Endothelial cell of umbilical vein (primary cell): Measurements from ENCODE around the gene SYNPR. TPM values are rescaled to one million over a fixed set of nuclear protein-coding genes. Genes with fewer than 3 reads are reported as not detected.
A peak's percentile ranks its signal among the peaks of the same experiment; 100 is the strongest.

Experiments used
- BruUV-seq: library from RNA; stranded (reverse); fragments of 400-500 nt; replicated peaks from 2 replicates; lab custom pipeline; 2021; lab: Mats Ljungman, UMichigan
- CTCF ChIA-PET: fragments of 300-600, 350-600 bp; sonication (Branson Sonifier 250); formaldehyde crosslinking; loops from one replicate; lab custom pipeline; 2021; ENCODE audit warnings: antibody characterized with exemption, inconsistent platforms; lab: Charles Lee
- POLR2A ChIA-PET: fragments of 300-600, 350-600 bp; sonication (Branson Sonifier 250); formaldehyde crosslinking; loops from one replicate; lab custom pipeline; 2021; ENCODE audit warnings: antibody characterized with exemption, inconsistent platforms; lab: Charles Lee
- DNase-seq: peaks from one replicate; pipeline ENCODE4 v3.0.0-alpha.2; 2011; ENCODE audit warnings: low read depth, low spot score
- FAIRE-seq: peaks from 2 replicates; lab custom pipeline; 2011; peaks lifted over from hg19 to GRCh38; lab: Jason Lieb, UNC
- H2AFZ ChIP-seq: 2 replicates; pipeline ENCODE4 v1.6.0; 2012; ENCODE audit warnings: low read depth, low read length, control low read depth, inconsistent platforms
- H3K27ac ChIP-seq: 2 replicates; pipeline ENCODE4 v1.5.1; 2011; ENCODE audit warnings: low read depth, mild to moderate bottlenecking, control low read depth, low read length, moderate library complexity; ENCODE audit not compliant: insufficient read depth
- H3K27me3 ChIP-seq, 2 experiments: 2 replicates each; pipeline versions ENCODE4 v1.6.0 to v1.6.1; 2011; ENCODE audit warnings: low read length in 2 of 2, mixed read lengths in 1 of 2; ENCODE audit not compliant: control insufficient read depth in 2 of 2, insufficient read depth in 2 of 2
- H3K36me3 ChIP-seq, 2 experiments: 2 replicates in 1 of 2; 3 replicates in 1 of 2; pipeline ENCODE4 v1.5.1; 2011; ENCODE audit warnings: low read length in 2 of 2, mild to moderate bottlenecking in 1 of 2, moderate library complexity in 1 of 2; ENCODE audit not compliant: control insufficient read depth in 2 of 2, insufficient read depth in 2 of 2; ENCODE audit errors: extremely low read depth in 1 of 2
- H3K4me1 ChIP-seq: 3 replicates; pipeline ENCODE4 v1.5.1; 2011; ENCODE audit warnings: mild to moderate bottlenecking, low read length; ENCODE audit not compliant: control insufficient read depth, insufficient read depth; ENCODE audit errors: extremely low read depth
- H3K4me2 ChIP-seq: 2 replicates; pipeline ENCODE4 v1.6.1; 2011; ENCODE audit warnings: low read length, control low read depth, mixed read lengths; ENCODE audit not compliant: insufficient read depth
- H3K4me3 ChIP-seq, 3 experiments: fragments of 200-600 bp in 1 of 3; sonication (generic), shearing (Covaris generic) in 1 of 3; replicated peaks in 1 of 3; 2 replicates each; pipeline ENCODE4 v1.5.1; 2011 to 2016; ENCODE audit warnings: control low read depth in 3 of 3, low read length in 3 of 3, mild to moderate bottlenecking in 2 of 3, inconsistent platforms in 1 of 3, low read depth in 1 of 3, moderate library complexity in 1 of 3; ENCODE audit not compliant: insufficient read depth in 1 of 3
- H3K79me2 ChIP-seq: 2 replicates; pipeline ENCODE4 v1.6.0; 2012; ENCODE audit warnings: low read length, inconsistent platforms; ENCODE audit not compliant: control insufficient read depth, insufficient read depth
- H3K9ac ChIP-seq: replicated peaks from 2 replicates; pipeline ENCODE3; 2011; ENCODE audit warnings: low read length, control low read depth; ENCODE audit not compliant: insufficient read depth; ENCODE audit errors: extremely low read depth
- H3K9me1 ChIP-seq: replicated peaks from 3 replicates; pipeline ENCODE4 v1.6.0; 2011; ENCODE audit warnings: mild to moderate bottlenecking, low read length; ENCODE audit not compliant: control insufficient read depth, insufficient read depth; ENCODE audit errors: extremely low read depth
- H3K9me3 ChIP-seq: replicated peaks from 2 replicates; pipeline ENCODE4 v1.5.1; 2012; ENCODE audit warnings: low read length, inconsistent platforms; ENCODE audit not compliant: control insufficient read depth, insufficient read depth
- H4K20me1 ChIP-seq: replicated peaks from 2 replicates; pipeline ENCODE3; 2011; ENCODE audit warnings: mild to moderate bottlenecking, low read length; ENCODE audit not compliant: control insufficient read depth, insufficient read depth; ENCODE audit errors: extremely low read depth
- EZH2 ChIP-seq: IDR thresholded peaks from 2 replicates; pipeline ENCODE4 v1.6.1; 2012; ENCODE audit warnings: borderline replicate concordance, low read depth, mild to moderate bottlenecking, moderate library complexity, low read length, inconsistent platforms; ENCODE audit not compliant: severe bottlenecking
- FOS ChIP-seq: IDR thresholded peaks from 2 replicates; pipeline ENCODE4 v1.6.1; 2011; ENCODE audit warnings: mild to moderate bottlenecking, low read length, moderate library complexity, borderline replicate concordance; ENCODE audit not compliant: insufficient read depth
- GATA2 ChIP-seq: IDR thresholded peaks from 2 replicates; pipeline ENCODE4 v1.7.0; 2011; ENCODE audit warnings: low read depth, mild to moderate bottlenecking, moderate library complexity, mixed read lengths, low read length; ENCODE audit not compliant: insufficient read length, insufficient read depth
- JUN ChIP-seq: IDR thresholded peaks from 2 replicates; pipeline ENCODE4 v1.6.1; 2011; ENCODE audit warnings: borderline replicate concordance, low read depth; ENCODE audit not compliant: insufficient read length, insufficient read depth
- MYC ChIP-seq: IDR thresholded peaks from one replicate; pipeline ENCODE4 v1.6.1; 2011; ENCODE audit warnings: mild to moderate bottlenecking, low read depth, low read length
- POLR2A ChIP-seq: IDR thresholded peaks from 2 replicates; pipeline ENCODE4 v1.6.1; 2012; ENCODE audit warnings: low read depth, mild to moderate bottlenecking, control low read depth, low read length
- POLR2AphosphoS5 ChIP-seq: IDR thresholded peaks from 2 replicates; pipeline ENCODE4 v1.6.1; 2012; ENCODE audit warnings: low read depth, mild to moderate bottlenecking, control low read depth, low read length, moderate library complexity; ENCODE audit not compliant: insufficient read depth
- dilution Hi-C: fragments of 300-500 bp; cut with MboI; formaldehyde crosslinking; loops from one replicate; pipeline ENCODE4 v1.15.0; 2019; ENCODE audit warnings: low sequenced_read_pairs; ENCODE audit not compliant: extremely low pct_ligation_motif_present
- intact Hi-C: fragments of 100-400 bp; cut with micrococcal nuclease; formaldehyde crosslinking; loops from one replicate; pipeline ENCODE4 v1.10.0; 2022
- polyA plus RNA-seq, 4 experiments: library from polyadenylated mRNA; depleted of rRNA in 3 of 4; stranded (reverse) in 3 of 4; unstranded in 1 of 4; fragments of >200 nt; gene quantifications; 2 replicates each; pipeline versions ENCODE4 v1.2.1 to v1.2.3, GENCODE V29; 2011 to 2012; ENCODE audit warnings: missing spikeins in 1 of 4
- total RNA-seq: library from RNA; stranded (reverse); gene quantifications from 2 replicates; pipeline ENCODE4 v1.2.3, GENCODE V29; 2021
- TF ChIP-seq, protein P1 (sequence below): IDR thresholded peaks from 2 replicates; pipeline ENCODE4 v1.6.1; 2011; ENCODE audit not compliant: insufficient read depth, insufficient read length
- TF ChIP-seq, protein P2 (sequence below), 2 donors: IDR thresholded peaks; 1 replicate in 1 of 2; 2 replicates in 1 of 2; pipeline ENCODE4 v1.5.1; 2011; ENCODE audit warnings: low read length in 2 of 2, mild to moderate bottlenecking in 2 of 2, moderate library complexity in 2 of 2, control low read depth in 1 of 2, inconsistent platforms in 1 of 2, low read depth in 1 of 2; ENCODE audit not compliant: insufficient read depth in 1 of 2; ENCODE audit errors: extremely low read depth in 1 of 2

SYNPR gene
- total and polyA plus RNA-seq, 2 donors (not counting 3 experiments of a cell fraction or from before 2014, with no cell fraction given), result not detected

- POLR2A ChIA-PET, result no interaction called here
- no peak overlapping the region for H3K4me2 ChIP-seq
These were observed 122.2 kb downstream of the SYNPR start for GRCh38 chr3:63400246-63400860.

DNA sequence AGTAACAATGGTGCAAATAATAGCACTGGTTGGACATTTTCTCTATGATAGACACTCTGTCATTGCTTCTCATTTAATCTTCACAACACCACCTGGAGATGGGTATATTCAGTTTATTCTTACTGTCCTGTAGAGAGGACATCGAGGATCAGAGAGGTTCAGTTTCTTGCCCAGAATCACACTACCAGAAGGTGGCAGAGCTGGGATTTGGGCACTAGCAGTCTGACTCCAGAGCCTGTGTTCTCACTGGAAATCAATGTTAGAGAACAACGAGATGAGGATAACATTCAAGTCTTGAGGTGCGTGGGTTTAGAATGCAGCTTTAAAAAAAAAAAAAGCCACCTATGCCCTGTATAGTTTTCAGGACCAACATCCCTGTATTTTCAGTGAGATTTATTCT, 127.8 kb downstream of the SYNPR start:
- TF ChIP-seq, protein P1, sequence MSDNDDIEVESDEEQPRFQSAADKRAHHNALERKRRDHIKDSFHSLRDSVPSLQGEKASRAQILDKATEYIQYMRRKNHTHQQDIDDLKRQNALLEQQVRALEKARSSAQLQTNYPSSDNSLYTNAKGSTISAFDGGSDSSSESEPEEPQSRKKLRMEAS, result no peak
- TF ChIP-seq EZH2 (no peak), POLR2A (no peak), MYC (no peak), GATA2 (no peak), POLR2AphosphoS5 (no peak), FOS (no peak), JUN (no peak)
- TF ChIP-seq, protein P2, sequence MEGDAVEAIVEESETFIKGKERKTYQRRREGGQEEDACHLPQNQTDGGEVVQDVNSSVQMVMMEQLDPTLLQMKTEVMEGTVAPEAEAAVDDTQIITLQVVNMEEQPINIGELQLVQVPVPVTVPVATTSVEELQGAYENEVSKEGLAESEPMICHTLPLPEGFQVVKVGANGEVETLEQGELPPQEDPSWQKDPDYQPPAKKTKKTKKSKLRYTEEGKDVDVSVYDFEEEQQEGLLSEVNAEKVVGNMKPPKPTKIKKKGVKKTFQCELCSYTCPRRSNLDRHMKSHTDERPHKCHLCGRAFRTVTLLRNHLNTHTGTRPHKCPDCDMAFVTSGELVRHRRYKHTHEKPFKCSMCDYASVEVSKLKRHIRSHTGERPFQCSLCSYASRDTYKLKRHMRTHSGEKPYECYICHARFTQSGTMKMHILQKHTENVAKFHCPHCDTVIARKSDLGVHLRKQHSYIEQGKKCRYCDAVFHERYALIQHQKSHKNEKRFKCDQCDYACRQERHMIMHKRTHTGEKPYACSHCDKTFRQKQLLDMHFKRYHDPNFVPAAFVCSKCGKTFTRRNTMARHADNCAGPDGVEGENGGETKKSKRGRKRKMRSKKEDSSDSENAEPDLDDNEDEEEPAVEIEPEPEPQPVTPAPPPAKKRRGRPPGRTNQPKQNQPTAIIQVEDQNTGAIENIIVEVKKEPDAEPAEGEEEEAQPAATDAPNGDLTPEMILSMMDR (IDR thresholded peaks at IDR 0.05; ENCODE audit: extremely low read depth in 1 of 2, insufficient read depth in 1 of 2, low read depth in 1 of 2, low read length in 2 of 2), result no peak
- no peaks in the 10 kb centered on the region for H3K27me3 ChIP-seq
- H3K9ac ChIP-seq, result no peak overlapping the region
- no TSS peak for BruUV-seq
- no peaks in the 10 kb centered on the region for H4K20me1 ChIP-seq
- H3K9me3 ChIP-seq, result no peaks in the 10 kb centered on the region
- H3K27ac ChIP-seq, result no peak overlapping the region
- CTCF ChIA-PET, result no interaction called here
- H3K36me3 ChIP-seq, result no peaks in the 10 kb centered on the region
- no peaks in the 10 kb centered on the region for H3K9me1 ChIP-seq
- dilution Hi-C loops (no loop called here), intact Hi-C loops (no loop called here)
- FAIRE-seq (no peak), DNase-seq (no peak)
- no peaks in the 10 kb centered on the region for H3K4me1 ChIP-seq
- H3K4me2 ChIP-seq, result no peak overlapping the region
- H3K79me2 ChIP-seq, result no peaks in the 10 kb centered on the region
- H2AFZ ChIP-seq, result no peak overlapping the region
- no peak overlapping the region for H3K4me3 ChIP-seq
- POLR2A ChIA-PET, result no interaction called here

More at GRCh38 chr3:63400246-63400860, 122.2 kb downstream of the SYNPR start:
- no peaks in the 10 kb centered on the region for H3K9me3 ChIP-seq
- intact Hi-C loops, result no loop called here
- H2AFZ ChIP-seq, result no peak overlapping the region
- H3K9ac ChIP-seq, result no peak overlapping the region
- H3K79me2 ChIP-seq, result no peaks in the 10 kb centered on the region
- dilution Hi-C loops, result no loop called here
- H3K36me3 ChIP-seq, result no peaks in the 10 kb centered on the region
- BruUV-seq, result no TSS peak
- FAIRE-seq (no peak), DNase-seq (no peak)
- H3K9me1 ChIP-seq, result no peaks in the 10 kb centered on the region
- H3K4me3 ChIP-seq, result no peak overlapping the region
- H4K20me1 ChIP-seq, result no peaks in the 10 kb centered on the region
- TF ChIP-seq GATA2, result no peak
- TF ChIP-seq JUN, result peak; percentile 12
- TF ChIP-seq POLR2A, result no peak
- no peak overlapping the region for H3K27ac ChIP-seq
- CTCF ChIA-PET, result no interaction called here
- no peaks in the 10 kb centered on the region for H3K27me3 ChIP-seq
- H3K4me1 ChIP-seq, result no peaks in the 10 kb centered on the region
